Fibroblast of pulmonary artery (primary cell): ENCODE results near the gene HPCAL1.
A peak's percentile ranks its signal among the peaks of the same experiment; 100 is the strongest.

ENCODE experiments used
- DNase-seq: peaks from one replicate; pipeline ENCODE4 v3.0.0-alpha.2; 2010; ENCODE audit warnings: low read depth
- H3K4me3 ChIP-seq: replicated peaks from 2 replicates; pipeline ENCODE4 v1.5.1; 2011; ENCODE audit warnings: low read depth, mild to moderate bottlenecking, control low read depth, low read length, moderate library complexity
- TF ChIP-seq, protein P1 (sequence below): IDR thresholded peaks from 2 replicates; pipeline ENCODE4 v1.5.1; 2011; ENCODE audit warnings: mild to moderate bottlenecking, control low read depth, low read length, inconsistent platforms; ENCODE audit errors: missing control alignments

Gene HPCAL1

DNA sequence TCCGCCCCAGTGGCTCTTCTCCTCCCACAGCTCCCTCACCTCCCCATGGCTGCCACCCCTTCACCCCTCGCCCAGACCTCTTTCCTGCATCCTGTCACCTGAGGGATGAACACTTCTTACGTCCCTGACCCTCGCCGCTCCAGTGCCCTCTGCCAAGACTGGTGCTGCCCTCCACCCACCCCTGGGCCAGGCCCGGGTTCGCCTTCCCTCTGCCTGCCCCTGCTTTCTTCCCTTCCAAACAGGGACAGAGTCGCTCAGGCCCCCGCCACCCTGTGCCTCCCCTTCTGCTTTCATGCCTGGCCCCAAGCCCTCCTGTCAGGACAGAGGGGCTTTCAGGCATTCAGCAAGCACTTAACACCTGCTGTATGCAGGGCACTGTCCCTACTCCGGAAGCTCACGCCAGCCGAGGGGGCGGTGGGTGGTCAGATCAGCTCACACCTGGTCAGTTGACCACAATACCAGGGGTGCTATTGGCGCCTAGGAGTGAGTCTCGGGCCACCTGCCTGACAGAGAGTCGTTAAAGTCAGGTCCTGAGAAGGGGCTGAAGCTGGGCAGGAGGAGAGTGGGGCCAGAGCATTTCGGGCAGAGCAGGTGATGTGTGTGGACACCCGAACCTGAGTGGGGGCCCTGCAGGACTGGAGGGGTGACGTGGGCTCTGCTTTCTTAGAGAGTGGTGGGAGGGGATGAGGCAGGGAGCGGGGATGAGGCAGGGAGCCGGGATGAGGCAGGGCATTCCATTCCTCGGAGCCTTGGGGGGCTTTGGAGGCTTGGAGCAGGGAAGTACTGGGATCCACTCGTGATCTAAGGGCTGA, 26.0 kb upstream of the HPCAL1 start:
- DNase-seq: no peak
- TF ChIP-seq, protein P1, sequence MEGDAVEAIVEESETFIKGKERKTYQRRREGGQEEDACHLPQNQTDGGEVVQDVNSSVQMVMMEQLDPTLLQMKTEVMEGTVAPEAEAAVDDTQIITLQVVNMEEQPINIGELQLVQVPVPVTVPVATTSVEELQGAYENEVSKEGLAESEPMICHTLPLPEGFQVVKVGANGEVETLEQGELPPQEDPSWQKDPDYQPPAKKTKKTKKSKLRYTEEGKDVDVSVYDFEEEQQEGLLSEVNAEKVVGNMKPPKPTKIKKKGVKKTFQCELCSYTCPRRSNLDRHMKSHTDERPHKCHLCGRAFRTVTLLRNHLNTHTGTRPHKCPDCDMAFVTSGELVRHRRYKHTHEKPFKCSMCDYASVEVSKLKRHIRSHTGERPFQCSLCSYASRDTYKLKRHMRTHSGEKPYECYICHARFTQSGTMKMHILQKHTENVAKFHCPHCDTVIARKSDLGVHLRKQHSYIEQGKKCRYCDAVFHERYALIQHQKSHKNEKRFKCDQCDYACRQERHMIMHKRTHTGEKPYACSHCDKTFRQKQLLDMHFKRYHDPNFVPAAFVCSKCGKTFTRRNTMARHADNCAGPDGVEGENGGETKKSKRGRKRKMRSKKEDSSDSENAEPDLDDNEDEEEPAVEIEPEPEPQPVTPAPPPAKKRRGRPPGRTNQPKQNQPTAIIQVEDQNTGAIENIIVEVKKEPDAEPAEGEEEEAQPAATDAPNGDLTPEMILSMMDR: no peak
- H3K4me3 ChIP-seq: no peak overlapping the region

DNA sequence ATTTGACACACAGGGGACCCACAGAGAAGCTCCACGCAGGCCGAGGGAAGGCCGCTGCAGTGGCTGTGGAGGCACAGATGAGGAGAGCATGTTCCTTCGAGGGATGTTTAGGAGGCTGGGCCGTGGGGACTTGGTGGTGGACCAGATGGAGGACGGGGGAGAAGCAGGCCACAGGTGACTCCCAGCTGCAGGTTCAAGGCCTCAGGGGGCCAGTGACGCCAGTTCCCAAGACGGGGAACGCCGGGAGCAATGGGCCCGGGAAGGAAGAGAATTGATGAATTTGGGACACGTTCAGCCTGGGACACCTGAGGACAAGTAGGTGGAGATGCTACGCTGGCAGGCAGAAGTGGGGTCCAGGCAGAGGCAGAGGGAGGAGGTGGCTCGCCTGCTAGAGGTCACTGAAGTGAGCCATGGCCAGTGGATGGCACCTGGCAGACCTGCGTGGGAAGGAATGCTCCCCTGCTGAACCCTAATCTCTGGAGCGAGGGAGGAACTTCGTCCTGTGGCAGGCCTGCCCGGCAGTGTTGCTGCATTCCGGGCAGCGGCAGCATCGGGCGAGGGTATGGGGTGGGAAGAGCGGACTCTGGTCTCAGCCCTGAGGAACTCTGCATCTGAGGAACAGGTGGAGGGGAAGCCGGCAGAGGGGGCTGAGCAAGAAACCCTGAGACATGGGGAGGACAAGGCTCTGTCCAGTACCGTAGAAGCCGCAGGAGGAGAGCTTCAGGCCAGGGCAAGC, 25.2 kb upstream of the HPCAL1 start:
- DNase-seq: peak; percentile 6
- TF ChIP-seq, protein P1: no peak
- no peak overlapping the region for H3K4me3 ChIP-seq

DNA sequence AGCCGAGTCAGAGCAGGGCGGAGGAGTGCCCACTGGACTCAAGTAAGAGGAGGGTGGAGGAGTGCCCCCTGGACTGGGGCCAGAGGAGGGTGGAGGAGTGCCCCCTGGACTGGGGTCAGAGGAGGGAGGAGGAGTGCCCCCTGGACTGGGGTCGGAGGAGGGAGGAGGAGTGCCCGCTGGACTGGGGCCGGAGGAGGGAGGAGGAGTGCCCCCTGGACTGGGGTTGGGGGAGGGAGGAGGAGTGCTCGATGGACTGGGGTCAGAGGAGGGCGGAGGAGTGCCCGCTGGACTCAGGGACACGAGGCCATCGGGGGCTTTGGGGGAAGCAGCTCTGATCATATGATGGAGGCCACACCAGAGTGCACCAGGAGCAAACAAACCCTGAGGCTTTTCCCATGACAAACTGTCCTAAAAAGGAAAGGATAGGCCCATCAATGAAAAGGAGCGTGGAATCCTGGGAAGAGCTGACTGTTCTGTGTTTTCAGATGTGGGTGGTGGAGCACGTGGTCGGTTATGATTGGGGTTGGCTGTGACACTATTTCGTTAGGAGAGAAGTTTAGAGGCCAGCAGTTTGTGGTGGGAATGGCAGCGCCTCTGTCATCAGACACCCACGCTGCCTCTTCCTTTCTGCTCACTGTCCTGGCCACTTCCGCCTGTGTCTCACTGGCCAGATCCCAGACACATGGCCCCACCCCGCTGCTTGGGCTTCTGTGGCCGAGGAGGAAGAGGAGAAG, 24.5 kb upstream of the HPCAL1 start:
- no peak overlapping the region for H3K4me3 ChIP-seq
- peak; percentile 42 for DNase-seq

DNA sequence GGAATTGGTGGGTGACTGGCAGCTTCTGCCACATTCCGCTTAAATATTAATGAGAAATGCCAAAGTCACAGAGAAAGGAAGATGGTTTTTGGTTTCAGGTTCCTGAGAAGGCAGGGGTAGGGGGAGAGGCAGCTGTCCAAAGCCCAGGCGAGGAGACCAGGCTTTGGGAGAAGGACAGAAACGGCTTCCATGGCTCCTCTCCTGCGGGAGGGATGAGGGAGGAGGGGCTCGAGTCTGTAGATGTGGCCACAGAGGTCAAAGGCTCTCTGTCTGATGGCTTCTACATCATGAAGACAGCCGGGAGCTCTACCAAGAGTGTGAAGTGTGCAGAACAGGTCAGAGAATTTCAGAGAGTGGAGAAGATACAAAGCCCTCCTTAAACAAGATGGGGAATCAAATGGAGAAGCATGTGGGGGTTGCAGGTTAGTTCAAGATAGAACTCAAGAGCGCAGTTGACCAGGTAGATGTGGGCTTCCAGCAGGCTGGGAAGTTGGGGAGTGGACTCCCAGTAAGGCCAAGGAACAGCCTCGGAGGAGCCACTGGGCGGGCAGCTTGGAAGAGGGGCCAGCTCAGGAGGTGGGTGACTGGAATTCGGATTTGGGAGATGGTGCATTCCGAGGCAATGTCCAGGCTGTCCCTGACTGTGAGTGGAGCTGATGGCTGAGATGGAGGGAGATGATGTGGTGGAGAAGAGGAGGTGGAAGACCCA, 23.8 kb upstream of the HPCAL1 start:
- TF ChIP-seq, protein P1: no peak
- no peak overlapping the region for H3K4me3 ChIP-seq
- no peak for DNase-seq

More for the DNA sequence above, 24.5 kb upstream of the HPCAL1 start:
- TF ChIP-seq, protein P1: no peak

DNA sequence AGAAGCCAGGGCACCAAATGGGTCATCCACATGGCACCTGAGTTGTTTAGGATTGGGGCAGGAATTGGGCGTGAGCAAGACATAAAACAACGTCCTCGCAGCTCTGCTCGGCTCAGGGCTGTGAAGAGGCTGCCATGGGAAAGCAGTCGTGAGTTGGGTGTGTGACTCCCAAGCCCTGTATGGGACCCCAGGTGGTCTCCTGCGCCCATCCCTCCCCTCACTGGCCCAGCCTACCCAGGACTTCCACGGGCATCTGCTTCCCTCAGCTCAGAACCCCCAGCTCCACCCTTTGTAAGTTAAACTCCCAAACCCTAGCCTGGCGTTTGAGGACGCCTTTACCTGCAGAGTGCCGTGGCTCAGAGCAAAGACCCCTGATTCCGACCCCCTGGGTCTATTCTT, 23.2 kb upstream of the HPCAL1 start:
- no peak overlapping the region for H3K4me3 ChIP-seq
- DNase-seq: no peak
- TF ChIP-seq, protein P1: no peak

DNA sequence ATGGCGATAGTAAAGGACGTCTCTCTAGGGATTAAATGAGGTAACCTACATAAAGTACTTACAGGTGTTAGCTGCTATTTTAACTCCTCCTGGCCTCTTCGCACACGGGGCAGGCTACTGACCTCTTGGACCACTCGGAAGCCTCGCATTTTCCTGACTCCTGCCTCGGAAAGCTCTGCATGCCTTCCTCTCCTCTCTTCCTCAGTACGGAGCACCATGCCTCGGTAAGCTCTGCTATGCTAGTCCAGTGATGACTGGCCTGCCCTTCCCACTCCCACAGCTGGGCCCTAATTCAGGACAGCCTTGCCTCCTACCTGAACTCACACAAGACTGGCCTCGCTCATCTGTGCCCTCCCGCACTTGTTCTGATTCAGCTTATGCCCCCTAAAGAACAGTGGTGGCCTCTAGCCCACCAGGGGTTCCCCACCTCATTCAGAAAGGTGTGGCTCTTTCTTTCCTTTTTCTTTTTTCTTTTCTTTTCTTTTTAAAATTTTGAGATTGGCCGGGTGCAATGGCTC, 22.7 kb upstream of the HPCAL1 start:
- no peak for DNase-seq
- TF ChIP-seq, protein P1: no peak
- H3K4me3 ChIP-seq: no peak overlapping the region
